ENCODE measurements around the gene HDAC8. TPM values are rescaled to one million over a fixed set of nuclear protein-coding genes. Genes with fewer than 3 reads are reported as not detected.

Gene HDAC8
- total RNA-seq, 1 experiment from 2014 or later: 21.4 TPM

- Mint-ChIP-seq H3K9me3 (peaks cover 63 to 68% of the 10 kb centered on the region in 2 experiments), H3K4me1 (peaks cover 28 to 34% of the 10 kb centered on the region in 2 experiments), H3K27me3 (ENCODE audit: low read depth) (no peaks in the 10 kb centered on the region), H3K4me3 (no peak overlapping the region), H3K27ac (no peak overlapping the region), H3K36me3 (ENCODE audit: insufficient read depth in 1 of 3, low read depth in 3 of 3) (peaks cover 0 to 15% (median 8%) of the 10 kb centered on the region in 3 experiments; a peak in 6 of 7 replicates)
- no peaks in the 10 kb centered on the region for H4K20me1 ChIP-seq (ENCODE audit: control insufficient read depth, insufficient read depth, insufficient read length)
- no peak overlapping the region for H3K27ac ChIP-seq (ENCODE audit: insufficient read length, low read depth, low read length)
- TF ChIP-seq CTCF (conservative IDR thresholded peaks at IDR 0.05): no peak
- no peak overlapping the region for H3K14ac ChIP-seq (ENCODE audit: insufficient read depth, low read length)
- no peak overlapping the region for H4K5ac ChIP-seq (ENCODE audit: insufficient read length, low read depth, low read length)
- no peaks in the 10 kb centered on the region for H3K79me2 ChIP-seq (ENCODE audit: insufficient read depth, low read length)
- DNase-seq: no peak
- no peak overlapping the region for H3K4me2 ChIP-seq (ENCODE audit: insufficient read depth, insufficient read length, low read length)
- no peak overlapping the region for H2BK12ac ChIP-seq (ENCODE audit: insufficient read length, low read depth, low read length)
- H2BK120ac ChIP-seq (ENCODE audit: low read depth, low read length, poor library complexity, severe bottlenecking): no peak overlapping the region
- H3K4me1 ChIP-seq (ENCODE audit: insufficient read depth, low read length): no peaks in the 10 kb centered on the region
- no peaks in the 10 kb centered on the region for H3K79me1 ChIP-seq (ENCODE audit: insufficient read depth, low read depth, low read length, poor library complexity, severe bottlenecking)
- H3K9ac ChIP-seq (ENCODE audit: extremely low read depth, insufficient read length, low read length): no peak overlapping the region
- no peaks in the 10 kb centered on the region for H3K23me2 ChIP-seq (ENCODE audit: insufficient read length, low read depth, low read length, poor library complexity, severe bottlenecking)
- H2AK5ac ChIP-seq (ENCODE audit: insufficient read length, low read length): no peak overlapping the region
- no peak overlapping the region for H2BK5ac ChIP-seq (ENCODE audit: insufficient read length, low read length)
- H3K23ac ChIP-seq (ENCODE audit: insufficient read length, low read depth, low read length): no peak overlapping the region
- H3K18ac ChIP-seq (ENCODE audit: insufficient read length, low read depth, low read length): no peak overlapping the region
- H3T11ph ChIP-seq (ENCODE audit: low read length): no peak overlapping the region
- no peak overlapping the region for H4K91ac ChIP-seq (ENCODE audit: insufficient read length, low read depth, low read length)
- no peaks in the 10 kb centered on the region for H3K27me3 ChIP-seq (ENCODE audit: insufficient read depth, low read length)
- H3K56ac ChIP-seq (ENCODE audit: insufficient read length, low read depth, low read length): no peak overlapping the region
- H3K9me3 ChIP-seq (ENCODE audit: control insufficient read depth, low read depth, low read length): peaks cover 53% of the 10 kb centered on the region
- H4K8ac ChIP-seq (replicated peaks; ENCODE audit: insufficient read length, low read depth, low read length): no peak overlapping the region
- H3K4ac ChIP-seq (ENCODE audit: low read depth, low read length): no peak overlapping the region
- H2AFZ ChIP-seq (ENCODE audit: low read length): no peak overlapping the region
- WGBS (ENCODE audit: extremely low coverage, insufficient read length, low lambda C conversion rate): no CpG with 5 or more reads among the region's 2 CpGs
- no peak overlapping the region for H2BK15ac ChIP-seq (ENCODE audit: low read depth, low read length)
- H2BK20ac ChIP-seq (ENCODE audit: low read depth, low read length, poor library complexity, severe bottlenecking): no peak overlapping the region
Measured at GRCh38 chrX:72477376-72477775, 95.3 kb downstream of the HDAC8 start.
